GM18507 (cell line): ENCODE data around the gene BICDL2.
A peak's percentile ranks its signal among the peaks of the same experiment; 100 is the strongest.
"Not testable (repeated sequence)": the region's sequence is repeated elsewhere in the genome, so short reads cannot be mapped to it uniquely, and the experiment has no call there.

ENCODE experiments used
- DNase-seq: peaks from one replicate; pipeline ENCODE4 v3.0.0; 2011; ENCODE audit warnings: low read depth; ENCODE audit not compliant: insufficient read length; ENCODE audit errors: extremely low spot score
- FAIRE-seq: peaks from 2 replicates; lab custom pipeline; 2011; peaks lifted over from hg19 to GRCh38; lab: Jason Lieb, UNC

BICDL2 gene, protein sequence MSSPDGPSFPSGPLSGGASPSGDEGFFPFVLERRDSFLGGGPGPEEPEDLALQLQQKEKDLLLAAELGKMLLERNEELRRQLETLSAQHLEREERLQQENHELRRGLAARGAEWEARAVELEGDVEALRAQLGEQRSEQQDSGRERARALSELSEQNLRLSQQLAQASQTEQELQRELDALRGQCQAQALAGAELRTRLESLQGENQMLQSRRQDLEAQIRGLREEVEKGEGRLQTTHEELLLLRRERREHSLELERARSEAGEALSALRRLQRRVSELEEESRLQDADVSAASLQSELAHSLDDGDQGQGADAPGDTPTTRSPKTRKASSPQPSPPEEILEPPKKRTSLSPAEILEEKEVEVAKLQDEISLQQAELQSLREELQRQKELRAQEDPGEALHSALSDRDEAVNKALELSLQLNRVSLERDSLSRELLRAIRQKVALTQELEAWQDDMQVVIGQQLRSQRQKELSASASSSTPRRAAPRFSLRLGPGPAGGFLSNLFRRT

GRCh38 chr16:3036726-3037315, at the start of gene BICDL2:
Gene BICDL2, minus strand, starts transcription at chr16:3036944. Its CDS starts 1,448 bp downstream, at chr16:3035496.
- DNase-seq (no peak), FAIRE-seq (no peak)

GRCh38 chr16:3085868-3086595, 49.3 kb upstream of the BICDL2 start:
- DNase-seq = no peak
- no peak for FAIRE-seq

- FAIRE-seq = no peak
- no peak for DNase-seq
Observed at GRCh38 chr16:3084969-3085670, 48.4 kb upstream of the BICDL2 start.

- DNase-seq (no peak), FAIRE-seq (no peak)
Observed at GRCh38 chr16:3084491-3084890, 47.7 kb upstream of the BICDL2 start.

DNA sequence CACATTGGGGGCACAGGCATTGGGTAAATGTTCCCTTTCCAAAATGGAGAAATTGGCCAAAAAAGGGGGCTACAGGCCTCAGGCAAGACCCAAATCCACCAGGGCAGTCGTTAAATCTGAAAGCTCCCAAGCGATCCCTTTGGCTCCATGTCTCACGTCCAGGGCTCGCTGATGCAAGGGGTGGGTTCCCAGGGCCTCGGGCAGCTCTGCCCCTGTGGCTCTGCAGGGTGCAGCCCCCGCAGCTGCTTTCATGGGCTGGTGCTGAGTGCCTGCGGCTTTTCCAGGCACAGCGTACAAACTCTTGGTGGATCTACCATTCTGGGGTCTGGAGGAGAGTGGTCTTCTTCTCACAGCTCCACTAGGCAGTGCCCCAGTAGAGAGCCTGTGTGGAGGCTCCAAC, 46.7 kb upstream of the BICDL2 start:
- FAIRE-seq, DNase-seq: not testable (repeated sequence)

GRCh38 chr16:3081957-3082356, 45.2 kb upstream of the BICDL2 start:
- FAIRE-seq, DNase-seq: not testable (repeated sequence)

GRCh38 chr16:3080024-3080423, 43.3 kb upstream of the BICDL2 start:
- FAIRE-seq (no peak), DNase-seq (no peak)

DNA sequence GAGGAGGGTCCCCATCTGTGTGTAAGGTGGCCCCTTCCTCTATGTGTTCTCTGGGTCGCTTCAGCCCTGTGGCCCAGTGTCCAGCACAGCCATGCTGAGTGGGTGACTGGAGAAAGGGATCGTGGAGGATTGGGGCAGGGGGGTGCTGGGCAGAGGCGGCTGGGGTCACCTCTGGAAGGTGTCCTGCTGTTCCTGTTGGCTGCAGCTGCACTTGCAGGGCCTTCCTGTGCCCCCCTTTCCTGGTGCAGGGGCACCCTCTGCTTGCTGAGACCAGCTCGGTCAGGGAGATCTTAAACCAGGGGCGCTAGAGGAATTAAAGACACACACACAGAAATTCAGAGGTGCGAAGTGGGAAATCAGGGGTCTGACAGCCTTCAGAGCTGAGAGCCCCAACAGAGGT, 39.8 kb upstream of the BICDL2 start:
- no peak for DNase-seq
- FAIRE-seq = no peak

DNA sequence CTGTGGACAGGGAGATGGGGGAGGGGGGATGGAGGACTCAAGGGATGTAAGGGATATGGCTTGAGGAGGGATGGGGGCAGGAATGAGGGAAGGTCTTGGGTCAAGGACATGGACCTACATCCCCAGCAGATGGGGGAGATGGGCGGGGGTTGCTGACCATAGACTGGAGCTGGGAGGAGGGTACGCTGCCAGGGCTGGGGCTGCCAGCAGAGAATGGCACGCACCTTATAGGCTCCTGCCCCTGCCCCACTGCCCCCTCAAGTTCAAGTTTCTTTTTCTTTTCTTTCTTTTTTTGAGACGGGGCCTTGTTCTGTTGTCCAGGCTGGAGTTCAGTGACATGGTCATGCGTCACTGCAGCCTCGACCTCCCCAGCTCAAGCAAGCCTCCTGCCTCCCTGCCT, 39.2 kb upstream of the BICDL2 start:
- peak; percentile 45 for FAIRE-seq
- DNase-seq = not testable (repeated sequence)

GRCh38 chr16:3075523-3075915, 38.8 kb upstream of the BICDL2 start:
- FAIRE-seq (no peak), DNase-seq (no peak)

- FAIRE-seq = peak; percentile 92
Observed at GRCh38 chr16:3074860-3075522, 38.2 kb upstream of the BICDL2 start.

DNA sequence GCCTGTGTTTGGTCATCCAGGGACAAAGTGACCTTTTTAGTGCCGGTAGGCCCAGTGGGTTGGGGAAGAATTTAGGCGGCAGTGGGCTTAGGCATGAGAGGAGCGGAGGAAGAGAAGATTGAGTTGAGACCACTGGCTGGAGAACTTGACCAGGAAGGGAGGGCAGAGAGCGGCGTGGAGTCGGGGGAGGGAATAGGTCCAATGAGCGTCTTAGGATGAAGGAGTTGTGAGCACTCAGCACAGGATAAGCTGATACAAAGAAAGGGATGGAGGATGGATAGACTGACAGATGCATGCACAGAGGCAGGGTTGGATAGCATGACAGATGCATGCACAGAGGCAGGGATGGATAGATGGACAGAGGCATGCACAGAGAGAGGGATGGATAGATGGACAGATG, 36.7 kb upstream of the BICDL2 start:
- DNase-seq = no peak
- FAIRE-seq = no peak

More at GRCh38 chr16:3074860-3075522, 38.2 kb upstream of the BICDL2 start:
- no peak for DNase-seq

DNA sequence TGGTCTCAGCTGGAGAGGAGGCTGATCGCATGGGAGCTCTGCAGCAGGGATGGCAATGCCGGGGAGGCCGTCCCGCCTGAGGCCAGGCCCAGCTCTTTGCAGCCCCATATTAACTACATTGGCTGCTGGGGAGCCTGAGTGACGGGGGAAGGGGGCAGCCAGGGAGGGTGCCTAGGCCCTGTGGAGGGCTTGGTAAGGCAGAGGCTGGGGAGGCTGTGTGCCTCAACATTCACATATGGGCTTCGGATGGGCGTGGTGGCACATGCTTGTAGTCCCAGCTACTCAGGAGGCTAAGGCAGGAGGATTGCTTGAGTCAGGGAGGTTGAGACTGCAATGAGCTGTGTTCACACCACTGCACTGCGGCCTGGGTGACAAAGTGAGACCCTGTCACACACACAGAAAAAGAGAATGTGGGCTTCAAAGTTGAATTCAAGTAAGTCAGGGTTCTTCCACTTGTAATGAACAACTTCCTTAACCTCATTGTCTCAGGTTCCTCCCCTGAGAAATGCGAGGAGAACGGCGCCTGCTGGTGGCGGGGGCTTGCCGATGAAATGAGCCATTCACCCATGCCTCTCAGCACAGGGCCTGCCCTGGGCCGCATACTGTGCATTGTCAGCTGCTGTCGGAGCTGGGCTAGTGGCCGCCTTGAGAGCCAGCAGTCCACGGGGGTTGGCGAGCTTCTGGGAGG, 36.0 kb upstream of the BICDL2 start:
- FAIRE-seq = peak; percentile 5
- DNase-seq = not testable (repeated sequence)

GRCh38 chr16:3072148-3072547, 35.4 kb upstream of the BICDL2 start:
- not testable (repeated sequence) for FAIRE-seq, DNase-seq

- DNase-seq (no peak), FAIRE-seq (no peak)
Observed at GRCh38 chr16:3071655-3072054, 34.9 kb upstream of the BICDL2 start.

GRCh38 chr16:3070608-3071111, 33.9 kb upstream of the BICDL2 start:
- no peak for FAIRE-seq
- no peak for DNase-seq

DNA sequence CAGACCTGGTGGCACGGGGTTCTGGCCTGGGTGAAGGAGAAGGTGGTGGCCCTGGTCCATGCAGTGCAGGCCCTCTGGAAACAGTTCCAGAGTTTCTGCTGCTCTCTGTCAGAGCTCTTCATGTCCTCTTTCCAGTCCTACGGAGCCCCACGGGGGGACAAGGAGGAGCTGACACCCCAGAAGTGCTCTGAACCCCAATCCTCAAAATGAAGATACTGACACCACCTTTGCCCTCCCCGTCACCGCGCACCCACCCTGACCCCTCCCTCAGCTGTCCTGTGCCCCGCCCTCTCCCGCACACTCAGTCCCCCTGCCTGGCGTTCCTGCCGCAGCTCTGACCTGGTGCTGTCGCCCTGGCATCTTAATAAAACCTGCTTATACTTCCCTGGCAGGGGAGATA, 32.4 kb upstream of the BICDL2 start:
- FAIRE-seq, DNase-seq: not testable (repeated sequence)

DNA sequence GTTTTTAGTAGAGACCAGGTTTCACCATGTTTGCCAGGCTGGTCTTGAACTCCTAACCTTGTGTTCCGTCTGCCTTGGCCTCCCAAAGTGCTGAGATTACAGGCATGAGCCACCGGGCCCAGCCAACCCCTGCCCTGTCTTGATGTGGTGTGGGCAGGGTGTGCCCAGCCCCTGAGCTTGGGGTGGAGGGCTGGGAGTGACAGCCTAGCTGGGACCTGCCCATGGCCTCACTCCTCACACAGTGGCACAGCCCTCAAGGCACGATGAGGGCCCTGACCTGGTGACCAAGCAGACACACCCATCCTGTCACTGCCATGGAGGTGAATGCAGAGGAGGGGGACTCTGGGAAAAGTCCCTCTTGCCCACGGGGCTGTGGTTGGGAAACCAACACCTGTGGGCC, 31.7 kb upstream of the BICDL2 start:
- no peak for DNase-seq
- no peak for FAIRE-seq
